ENCODE data around the gene ALG6. TPM values are rescaled to one million over a fixed set of nuclear protein-coding genes. Genes with fewer than 3 reads are reported as not detected.

The ALG6 gene
- total RNA-seq, 1 donor from 2014 or later = 16.2 TPM

Other genes starting within 250 kb of the ALG6 start
- gene FOXD3, start 45.1 kb upstream of the ALG6 start, total RNA-seq = not detected in 2 replicates
- gene ITGB3BP, start 155.6 kb downstream of the ALG6 start, total RNA-seq = 23.3 and 27.2 TPM in 2 replicates
- gene EFCAB7, start 155.9 kb downstream of the ALG6 start, total RNA-seq = 4.1 and 5.9 TPM in 2 replicates
- gene PGM1, start 225.8 kb downstream of the ALG6 start, total RNA-seq = 35.4 and 38.5 TPM in 2 replicates